ENCODE measurements around the gene RAC3. TPM values are rescaled to one million over a fixed set of nuclear protein-coding genes. Genes with fewer than 3 reads are reported as not detected.

The RAC3 gene
- total RNA-seq, 1 experiment from 2014 or later: 120 TPM

DNA sequence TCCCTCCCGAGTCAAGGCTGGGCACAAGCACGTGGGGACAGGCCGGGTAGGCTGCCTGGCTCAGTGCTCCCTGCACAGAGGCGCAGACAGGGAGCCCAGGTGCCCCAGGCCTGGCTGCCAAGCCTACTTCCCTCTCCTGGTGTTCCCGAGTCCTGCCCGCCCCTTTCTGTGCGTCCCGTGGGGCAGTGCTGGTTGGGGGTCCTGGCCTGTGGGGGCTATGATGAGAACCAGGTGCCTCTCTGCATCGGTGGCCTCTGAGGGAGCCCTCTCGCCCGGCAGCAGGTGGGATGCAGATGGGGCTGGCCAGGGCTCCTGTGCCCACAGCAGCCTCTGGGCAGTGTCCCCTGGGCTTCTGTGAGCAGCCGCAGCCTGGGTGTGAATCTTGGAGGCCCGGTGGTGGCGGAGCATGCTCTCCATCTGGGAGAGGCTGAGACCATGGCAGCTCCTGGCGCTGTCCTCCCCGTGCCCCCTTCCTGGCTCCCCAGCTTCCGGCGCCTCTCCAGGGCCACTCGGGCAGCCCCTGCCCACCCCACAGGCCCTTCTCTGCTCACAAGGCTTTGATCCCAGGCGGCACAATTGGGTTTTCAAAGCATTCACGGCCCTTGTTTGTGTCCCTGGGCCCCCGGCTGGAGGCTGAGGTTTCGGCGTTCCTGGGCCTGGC lies 16.0 kb upstream of the RAC3 start:
- H3K9ac ChIP-seq (ENCODE audit: low read length): no peak overlapping the region
- CTCF ChIA-PET: no interaction called here
- BruUV-seq (replicated peaks): no TSS peak
- DNase-seq (ENCODE audit: low read depth, low spot score) (no peak), ATAC-seq (no peak)
- TF ChIP-seq ELF1 (IDR thresholded peaks at IDR 0.05; ENCODE audit: borderline replicate concordance, low read depth): no peak
- TF ChIP-seq SP1 (IDR thresholded peaks at IDR 0.05; ENCODE audit: low read depth): no peak
- no peak for TF ChIP-seq EZH2 (IDR thresholded peaks at IDR 0.05)
- no peak for TF ChIP-seq FOSL1 (IDR thresholded peaks at IDR 0.05; ENCODE audit: low read depth)
- TF ChIP-seq, protein P1, sequence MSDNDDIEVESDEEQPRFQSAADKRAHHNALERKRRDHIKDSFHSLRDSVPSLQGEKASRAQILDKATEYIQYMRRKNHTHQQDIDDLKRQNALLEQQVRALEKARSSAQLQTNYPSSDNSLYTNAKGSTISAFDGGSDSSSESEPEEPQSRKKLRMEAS (IDR thresholded peaks at IDR 0.05): no peak
- no peak for TF ChIP-seq TCF7L2 (IDR thresholded peaks at IDR 0.05; ENCODE audit: borderline replicate concordance, extremely low read depth, insufficient read depth, insufficient read length)
- TF ChIP-seq, protein P2, sequence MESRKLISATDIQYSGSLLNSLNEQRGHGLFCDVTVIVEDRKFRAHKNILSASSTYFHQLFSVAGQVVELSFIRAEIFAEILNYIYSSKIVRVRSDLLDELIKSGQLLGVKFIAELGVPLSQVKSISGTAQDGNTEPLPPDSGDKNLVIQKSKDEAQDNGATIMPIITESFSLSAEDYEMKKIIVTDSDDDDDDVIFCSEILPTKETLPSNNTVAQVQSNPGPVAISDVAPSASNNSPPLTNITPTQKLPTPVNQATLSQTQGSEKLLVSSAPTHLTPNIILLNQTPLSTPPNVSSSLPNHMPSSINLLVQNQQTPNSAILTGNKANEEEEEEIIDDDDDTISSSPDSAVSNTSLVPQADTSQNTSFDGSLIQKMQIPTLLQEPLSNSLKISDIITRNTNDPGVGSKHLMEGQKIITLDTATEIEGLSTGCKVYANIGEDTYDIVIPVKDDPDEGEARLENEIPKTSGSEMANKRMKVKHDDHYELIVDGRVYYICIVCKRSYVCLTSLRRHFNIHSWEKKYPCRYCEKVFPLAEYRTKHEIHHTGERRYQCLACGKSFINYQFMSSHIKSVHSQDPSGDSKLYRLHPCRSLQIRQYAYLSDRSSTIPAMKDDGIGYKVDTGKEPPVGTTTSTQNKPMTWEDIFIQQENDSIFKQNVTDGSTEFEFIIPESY (IDR thresholded peaks at IDR 0.05; ENCODE audit: extremely low read depth, insufficient replicate concordance, low read length): no peak
- H3K4me1 ChIP-seq (ENCODE audit: control insufficient read depth in 1 of 2, insufficient read depth in 2 of 2, low read length in 2 of 2): peaks cover 20 to 23% of the 10 kb centered on the region in 2 experiments
- intact Hi-C loops (cut with micrococcal nuclease): no loop called here
- RAD21 ChIA-PET (ENCODE audit: low non-redundant PET in 1 of 2, low total read pairs in 2 of 2, uncharacterized antibody in 2 of 2, unreplicated experiment in 2 of 2): no interaction called here
- no peaks in the 10 kb centered on the region; the same call in 1 of the 2 replicates for H4K20me1 ChIP-seq (ENCODE audit: insufficient read depth)
- no peak overlapping the region for H2AFZ ChIP-seq (ENCODE audit: low read depth, low read length, poor library complexity, severe bottlenecking)
- H3K27me3 ChIP-seq (ENCODE audit: insufficient read depth, low read length): no peaks in the 10 kb centered on the region
- POLR2A ChIA-PET: no interaction called here
- peaks cover 12% of the 10 kb centered on the region for H3K79me2 ChIP-seq (ENCODE audit: insufficient read depth, low read length)
- H3K27ac ChIP-seq (ENCODE audit: low read depth, low read length): no peak overlapping the region; the same call in 1 of the 2 replicates
- H3K4me2 ChIP-seq (ENCODE audit: low read length): no peak overlapping the region
- H3K4me3 ChIP-seq (replicated peaks in 1 of 2; ENCODE audit: low read depth in 1 of 2, low read length in 2 of 2): no peak overlapping the region
- peaks cover 0 to 10% of the 10 kb centered on the region in 2 experiments; a peak in 1 of 4 replicates for H3K36me3 ChIP-seq (ENCODE audit: control insufficient read depth in 1 of 2, insufficient read depth in 2 of 2, low read length in 2 of 2)
- no peaks in the 10 kb centered on the region for H3K9me2 ChIP-seq (ENCODE audit: insufficient read depth)
- no peaks in the 10 kb centered on the region for H3K9me3 ChIP-seq (ENCODE audit: control insufficient read depth in 1 of 2, insufficient read depth in 1 of 2, low read depth in 1 of 2, low read length in 2 of 2)
